ENCODE results near the gene HDAC11.
"Not testable (repeated sequence)": the region's sequence is repeated elsewhere in the genome, so short reads cannot be mapped to it uniquely, and the experiment has no call there.

Gene HDAC11

GRCh38 chr3:13470894-13471574, 9.1 kb upstream of the HDAC11 start:
- no peak for DNase-seq

GRCh38 chr3:13472286-13472685, 7.8 kb upstream of the HDAC11 start:
- no peak for DNase-seq

- no peak for DNase-seq
These were observed 7.1 kb upstream of the HDAC11 start for GRCh38 chr3:13473020-13473419.

GRCh38 chr3:13474021-13474420, 6.1 kb upstream of the HDAC11 start:
- no peak for DNase-seq

- no peak for DNase-seq
These were observed 5.3 kb upstream of the HDAC11 start for GRCh38 chr3:13474776-13475303.

DNA sequence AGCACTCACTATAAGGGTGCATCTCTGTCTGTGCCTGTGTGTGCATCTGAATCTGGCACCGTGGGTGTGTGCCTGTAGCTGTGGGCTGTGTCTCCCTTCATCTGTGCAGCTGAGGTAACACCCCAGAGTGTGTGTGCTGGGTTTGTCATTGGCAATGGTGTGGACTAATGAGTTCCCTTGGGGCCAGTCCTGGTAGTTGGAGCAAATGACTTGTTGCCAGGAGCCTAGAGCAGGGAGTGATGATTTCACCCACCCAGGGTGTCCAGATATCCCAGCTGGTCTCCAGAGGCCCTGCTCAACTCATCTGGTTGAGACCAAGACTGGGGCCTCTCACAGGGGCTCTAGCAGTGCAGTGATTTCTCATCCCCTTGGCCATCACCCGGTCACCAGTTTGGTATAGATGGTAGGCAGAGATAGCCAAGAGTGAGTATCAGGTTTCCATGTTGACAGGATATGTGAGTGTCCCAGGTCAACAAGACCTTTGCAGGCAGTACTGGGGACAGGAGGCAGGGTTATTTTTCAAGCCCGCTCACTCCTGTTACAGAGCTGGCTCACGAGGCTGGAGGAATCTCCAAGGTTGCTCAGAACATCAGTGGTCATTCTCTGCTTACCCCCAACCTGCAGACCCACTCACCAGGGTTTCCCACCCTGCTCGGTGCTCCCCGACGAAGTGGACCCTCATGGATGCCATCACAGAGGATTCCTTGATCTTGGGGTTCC, 4.1 kb upstream of the HDAC11 start:
- DNase-seq: no peak

GRCh38 chr3:13477943-13478342, 2.2 kb upstream of the HDAC11 start:
- no peak for DNase-seq

DNA sequence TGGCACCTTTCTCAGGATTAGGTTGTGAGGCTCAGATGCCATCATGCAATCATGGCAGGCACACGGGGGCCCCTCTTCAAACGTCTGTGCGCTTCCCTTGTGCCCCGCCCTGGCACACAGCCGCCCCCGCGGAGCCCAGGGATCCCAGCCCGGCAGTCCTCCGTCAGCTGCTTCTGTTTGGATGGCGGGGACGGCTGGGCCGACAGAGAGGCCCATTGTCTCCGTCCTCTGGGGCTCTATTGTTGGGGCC, 849 bp upstream of the HDAC11 start:
- no peak for DNase-seq

DNA sequence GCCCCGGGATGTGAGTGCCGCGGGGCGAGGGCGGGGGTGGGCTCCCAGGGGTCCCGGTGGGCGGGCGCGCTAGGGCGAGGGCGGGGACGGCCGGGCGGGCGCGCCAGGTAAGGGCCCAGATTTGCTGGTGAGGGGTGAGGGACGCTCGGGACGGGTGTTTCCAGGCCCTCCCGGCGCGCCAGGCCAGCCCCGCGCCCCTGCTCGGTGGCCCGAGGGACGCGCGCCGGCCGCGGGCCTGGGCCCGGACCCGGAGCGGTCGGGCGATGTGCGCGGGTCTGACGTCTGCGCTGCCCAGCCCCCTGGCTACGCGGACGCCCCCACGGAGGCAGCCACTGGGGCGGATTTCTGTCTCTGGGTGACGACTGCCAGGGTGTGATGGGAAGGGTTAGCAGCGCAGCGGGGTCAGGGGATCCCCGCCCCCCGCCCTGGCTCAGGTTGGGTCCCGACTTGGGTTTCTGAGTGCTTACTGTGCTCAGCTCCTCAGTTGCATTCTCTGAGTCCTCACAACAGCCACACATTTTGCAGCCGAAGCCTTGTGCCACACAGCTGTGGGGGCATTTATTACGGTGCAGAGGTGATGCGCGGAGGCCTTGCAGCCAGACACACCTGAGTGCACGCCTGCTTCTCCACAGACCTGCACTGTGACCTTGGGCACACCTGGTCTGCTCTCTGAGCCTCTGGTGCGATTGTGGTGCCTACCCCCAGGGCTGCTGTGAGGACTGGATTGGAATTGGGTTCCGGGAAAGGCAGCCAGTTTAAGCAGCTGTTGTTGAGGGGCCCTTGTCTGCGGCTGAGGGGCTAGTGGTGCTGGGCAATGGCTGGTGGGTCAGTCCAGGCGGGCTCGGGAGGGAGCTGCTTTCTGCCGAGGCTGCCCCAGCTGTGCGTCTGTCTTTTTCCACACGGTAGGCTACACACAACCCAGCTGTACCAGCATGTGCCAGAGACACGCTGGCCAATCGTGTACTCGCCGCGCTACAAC, 523 bp downstream of the HDAC11 start:
- DNase-seq: no peak

- no peak for DNase-seq
These were observed 2.1 kb downstream of the HDAC11 start for GRCh38 chr3:13482106-13482690.

DNA sequence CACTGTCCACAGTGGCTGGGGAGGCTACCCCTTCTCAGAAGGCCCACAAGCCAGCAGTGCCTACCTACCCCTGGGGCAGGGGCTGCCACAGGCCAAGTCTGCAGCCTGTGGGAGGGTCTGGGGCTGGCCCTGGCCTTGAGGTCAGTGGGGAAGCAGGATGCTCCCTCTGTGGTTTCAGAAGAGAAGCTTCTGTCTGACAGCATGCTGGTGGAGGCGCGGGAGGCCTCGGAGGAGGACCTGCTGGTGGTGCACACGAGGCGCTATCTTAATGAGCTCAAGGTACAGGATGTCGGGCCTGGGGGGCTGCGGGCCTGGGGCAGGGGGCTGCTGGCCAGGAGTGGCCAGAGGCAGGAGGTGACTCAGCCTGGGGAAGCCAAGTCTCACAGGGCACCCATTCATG, 3.2 kb downstream of the HDAC11 start:
- DNase-seq: no peak

- no peak for DNase-seq
These were observed 4.0 kb downstream of the HDAC11 start for GRCh38 chr3:13483988-13484695.

DNA sequence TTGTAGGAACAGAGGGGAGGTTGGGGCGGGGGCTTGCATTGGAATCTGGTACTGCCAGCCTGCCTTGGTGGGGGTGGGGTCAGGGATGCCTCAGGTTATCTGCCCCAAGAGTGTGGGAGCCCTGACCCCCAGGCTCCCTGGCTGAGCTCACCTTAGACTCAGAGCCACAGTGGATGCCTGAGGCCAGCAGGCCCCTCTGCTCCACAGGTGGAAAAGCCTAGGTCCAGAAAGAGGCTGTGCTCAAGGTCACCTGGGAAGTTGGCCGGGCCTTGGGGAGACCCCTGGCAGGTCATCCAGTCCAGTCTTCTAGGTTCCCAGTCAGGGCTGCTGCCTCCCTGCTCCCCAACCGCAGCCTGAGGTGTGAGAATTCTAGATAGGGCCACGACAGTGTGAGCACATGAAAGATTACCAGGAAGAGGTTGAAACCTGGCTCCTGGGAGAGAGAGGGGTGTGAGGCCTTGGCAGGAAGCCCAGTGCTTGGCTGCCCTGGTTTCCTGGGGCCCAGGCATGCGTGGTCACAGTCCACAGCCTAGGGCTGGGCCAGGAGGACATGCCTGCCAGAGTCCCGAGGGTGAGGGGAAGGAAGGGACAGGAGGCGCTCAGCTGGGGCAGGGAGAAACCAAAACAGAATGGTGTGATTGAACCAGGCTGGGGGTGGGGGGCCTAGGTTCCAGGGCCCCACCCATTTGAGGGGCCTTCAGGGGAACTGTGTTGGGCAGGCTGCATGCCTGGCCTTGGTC, 4.9 kb downstream of the HDAC11 start:
- DNase-seq: no peak

DNA sequence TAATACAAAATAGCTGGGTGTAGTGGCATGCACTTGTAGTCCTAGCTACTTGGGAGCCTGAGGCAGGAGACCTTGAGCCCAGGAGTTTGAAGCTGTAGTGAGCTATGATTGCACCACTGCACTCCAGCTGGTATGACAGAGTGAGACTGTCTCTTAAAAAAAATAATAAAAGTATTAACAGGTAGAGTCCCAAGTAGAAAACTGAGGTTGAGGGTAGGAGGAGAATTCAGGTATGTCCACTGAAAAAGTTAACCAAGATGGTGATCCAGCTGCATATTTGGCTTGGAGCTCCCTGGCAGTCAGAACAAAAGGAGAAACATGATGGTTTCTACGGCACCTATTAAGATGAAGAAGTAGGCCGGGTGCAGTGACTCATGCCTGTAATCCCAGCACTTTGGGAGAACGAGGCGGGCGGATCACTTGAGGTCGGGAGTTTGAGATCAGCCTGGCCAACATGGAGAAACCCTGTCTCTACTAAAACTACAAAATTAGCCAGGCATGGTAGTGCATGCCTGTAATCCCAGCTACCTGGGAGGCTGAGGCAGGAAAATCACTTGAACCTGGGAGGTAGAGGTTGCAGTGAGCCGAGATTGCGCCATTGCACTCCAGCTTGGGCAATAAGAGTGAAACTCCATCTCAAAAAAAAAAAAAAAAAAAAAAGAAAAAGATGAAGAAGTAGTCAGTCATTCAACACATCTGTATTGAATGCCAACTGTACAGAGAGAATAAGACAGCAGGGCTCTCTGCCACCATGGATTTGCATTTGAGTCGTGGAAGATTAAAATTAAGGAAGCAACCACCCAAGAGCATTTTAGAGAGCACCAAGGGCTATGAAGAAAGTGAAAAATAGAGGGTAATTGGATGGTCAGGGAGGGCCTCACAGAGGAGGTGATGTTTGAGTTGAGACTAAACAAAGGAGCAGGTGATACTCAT, 5.8 kb downstream of the HDAC11 start:
- DNase-seq: not testable (repeated sequence)

GRCh38 chr3:13487403-13487802, 7.3 kb downstream of the HDAC11 start:
- DNase-seq: no peak

DNA sequence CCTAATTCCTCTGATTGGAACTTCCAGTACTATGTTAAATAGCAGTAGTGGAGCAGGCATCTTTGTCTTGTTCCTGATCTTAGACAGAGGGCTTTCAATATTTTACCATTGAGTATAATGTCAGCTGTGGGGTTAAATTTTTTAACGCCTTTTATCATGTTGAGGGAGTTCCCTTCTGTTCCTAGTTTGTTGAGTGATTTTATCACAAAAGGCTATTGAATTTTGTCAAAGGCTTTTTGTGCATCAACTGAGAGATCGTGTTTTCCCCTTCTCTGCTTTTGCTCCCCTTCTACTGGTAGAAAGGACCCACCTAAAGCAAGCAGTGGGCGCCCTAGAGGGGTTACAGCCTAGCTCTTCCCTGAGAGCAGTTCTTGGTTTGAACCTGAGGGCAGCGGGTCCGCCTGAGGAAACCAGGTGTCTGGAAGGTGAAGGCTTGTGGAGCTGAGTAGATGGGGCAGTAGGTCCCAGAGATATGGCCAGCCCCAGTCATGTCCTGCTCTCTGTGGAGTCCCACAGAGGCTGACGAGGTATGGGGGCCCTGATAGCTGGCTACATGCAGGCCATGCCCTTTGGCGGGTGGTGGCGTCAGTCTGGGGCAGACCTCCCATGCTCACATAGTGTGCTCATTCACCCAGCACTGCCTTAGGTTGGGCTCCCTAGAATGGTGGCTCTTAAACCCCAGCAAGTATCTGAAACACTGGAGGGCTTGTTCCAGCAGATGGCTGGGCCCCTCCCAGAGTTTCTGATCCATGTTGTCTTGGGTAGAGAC, 11.3 kb downstream of the HDAC11 start:
- no peak for DNase-seq

GRCh38 chr3:13492048-13492447, 11.9 kb downstream of the HDAC11 start:
- no peak for DNase-seq

DNA sequence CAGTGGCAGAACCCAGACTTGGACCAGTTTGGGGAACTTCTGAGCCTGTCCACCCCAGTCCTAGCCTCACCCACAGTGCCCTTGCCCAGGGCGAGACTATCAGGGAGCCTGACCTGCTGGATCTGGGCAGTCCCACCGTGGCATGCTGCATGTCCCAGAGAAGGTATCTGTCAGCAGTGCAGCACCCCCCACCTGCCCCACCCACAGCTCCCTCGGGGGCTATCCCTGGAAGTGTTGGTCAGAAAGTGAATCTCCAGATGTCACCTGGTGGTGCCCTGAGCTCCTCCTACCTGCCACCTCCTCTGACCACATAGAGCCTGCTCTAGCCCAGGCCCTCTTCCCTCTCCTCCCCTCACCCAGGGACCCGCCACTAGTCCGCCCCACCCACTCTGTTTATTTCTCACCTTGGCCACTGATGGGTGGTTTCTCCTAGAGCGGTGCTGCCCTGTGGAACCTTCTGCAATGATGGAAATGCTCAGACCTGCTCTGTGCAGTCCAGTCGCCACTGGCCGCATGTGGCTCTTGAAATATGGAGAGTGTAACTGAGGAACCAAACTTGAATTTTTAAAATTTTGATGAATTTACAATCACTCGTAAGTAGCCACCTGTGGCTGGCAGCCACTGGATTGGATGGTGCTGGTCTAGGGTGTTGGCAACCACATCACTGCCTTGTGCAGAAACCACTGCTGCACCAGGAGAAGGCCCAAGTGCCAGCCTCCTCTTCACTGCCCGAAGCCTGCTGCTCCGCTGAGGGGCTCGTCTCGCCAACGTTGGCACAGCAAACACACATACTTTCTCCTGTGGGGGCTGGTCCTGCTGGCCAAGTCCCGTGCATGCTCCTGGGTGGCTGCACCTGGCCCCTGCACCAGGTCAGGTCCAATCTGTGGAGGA, 13.1 kb downstream of the HDAC11 start:
- DNase-seq: no peak
